Limb (tissue), 2 donors: ENCODE data around the gene SPO11.
A peak's percentile ranks its signal among the peaks of the same experiment; 100 is the strongest.

Experiments used
- DNase-seq, 2 donors: peaks; one replicate each; pipeline ENCODE4 v3.0.0-alpha.2; 2016; ENCODE audit errors: extremely low spot score in 2 of 2

SPO11 gene

DNA sequence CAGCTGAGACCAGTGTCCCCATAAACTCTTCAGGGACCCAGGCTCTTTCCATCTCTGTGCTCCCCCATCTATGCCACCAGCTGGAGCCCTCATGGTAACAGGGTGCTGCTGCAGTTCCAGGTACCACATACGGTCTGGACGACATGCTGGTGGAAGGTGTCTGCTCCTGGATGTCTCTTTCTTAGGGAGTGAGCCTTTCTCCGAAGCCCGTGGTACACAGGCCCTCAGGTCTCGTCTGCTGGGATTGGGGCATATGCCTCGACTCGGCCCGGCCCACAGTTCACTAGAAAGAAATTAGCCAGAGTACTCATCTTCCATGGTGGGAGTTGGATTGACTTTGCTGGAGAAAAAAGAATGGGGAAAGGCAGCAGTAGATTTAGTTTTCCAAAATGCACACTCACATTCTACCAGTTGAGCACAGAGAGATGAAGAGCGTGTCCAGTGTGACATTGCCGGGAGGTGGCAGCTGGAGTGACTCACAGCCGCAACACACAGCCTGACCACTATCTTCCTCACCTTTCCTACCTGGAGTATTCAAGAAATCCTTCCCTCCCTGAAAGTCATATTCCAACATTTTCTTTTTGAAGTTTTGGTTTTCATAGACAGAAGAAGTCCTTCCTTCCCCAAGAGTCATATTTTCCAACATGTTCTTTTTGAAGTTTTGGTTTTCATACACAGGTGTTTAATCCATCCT lies 18.6 kb upstream of the SPO11 start:
- DNase-seq = peak in 1 of 2 donors; percentile 4

- DNase-seq = no peak
Observed at GRCh38 chr20:57312138-57312537, 17.5 kb upstream of the SPO11 start.

- DNase-seq = no peak
Observed at GRCh38 chr20:57313230-57313629, 16.4 kb upstream of the SPO11 start.

DNA sequence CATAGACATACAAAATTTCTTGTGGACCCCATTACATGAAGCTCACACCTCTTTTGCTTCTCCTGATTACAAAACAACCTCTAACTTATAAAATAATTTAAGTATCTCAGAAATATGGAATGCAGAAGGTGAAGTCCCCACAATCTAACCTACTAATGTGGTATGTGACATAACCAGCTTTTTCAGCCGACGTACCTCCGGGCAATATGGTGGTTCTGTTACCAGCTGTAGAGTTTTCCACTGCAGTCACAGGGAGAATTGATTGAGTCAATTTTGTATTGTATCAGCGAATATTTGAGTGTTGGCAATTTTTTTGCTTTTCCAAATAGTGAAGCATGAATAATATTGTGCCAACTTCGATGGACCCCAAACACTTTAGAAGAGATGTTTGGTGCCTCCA lies 15.7 kb upstream of the SPO11 start:
- DNase-seq = no peak

DNA sequence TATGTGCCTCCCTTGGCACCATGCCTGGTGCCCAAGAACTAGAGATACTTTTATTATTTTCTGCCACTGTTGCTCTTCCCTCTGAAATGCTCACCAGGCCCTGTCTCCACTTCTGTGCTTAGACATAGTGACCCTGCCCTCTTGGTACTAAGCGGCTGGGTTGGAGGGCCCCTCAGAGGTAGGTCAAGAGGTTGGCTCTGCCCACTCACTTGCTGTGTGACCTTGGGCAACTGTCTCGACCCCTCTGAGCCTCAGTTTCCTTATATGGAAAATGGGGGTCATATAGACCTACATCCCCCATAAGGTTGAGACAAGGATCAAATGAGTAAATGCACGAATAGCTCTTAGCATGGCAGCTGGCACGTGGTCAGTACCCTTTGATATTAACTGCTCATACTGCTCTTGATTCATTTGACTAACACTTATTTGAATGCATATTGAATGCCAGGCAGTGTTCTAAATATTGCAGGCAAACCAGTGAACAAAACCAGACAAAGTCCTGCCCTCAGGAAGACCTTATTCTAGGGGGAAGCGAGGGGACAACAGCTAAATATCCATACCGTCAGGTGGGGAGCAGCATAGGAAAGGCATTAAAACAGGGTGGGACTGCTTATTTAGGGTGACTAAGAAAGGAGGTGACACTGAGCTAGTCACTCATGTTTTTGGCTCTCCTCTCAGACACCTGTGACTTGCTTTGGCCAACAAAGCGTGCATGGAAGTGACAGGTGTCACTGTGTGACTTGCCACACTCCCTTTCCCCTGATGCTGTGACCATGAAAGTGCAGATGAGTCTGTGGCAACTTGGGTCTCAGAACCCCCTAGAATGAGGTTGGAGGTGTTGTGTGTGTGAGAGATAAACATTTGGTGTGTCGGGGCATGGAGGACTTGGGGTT lies 14.3 kb upstream of the SPO11 start:
- no peak for DNase-seq

- DNase-seq = no peak
Observed at GRCh38 chr20:57315976-57316480, 13.6 kb upstream of the SPO11 start.

DNA sequence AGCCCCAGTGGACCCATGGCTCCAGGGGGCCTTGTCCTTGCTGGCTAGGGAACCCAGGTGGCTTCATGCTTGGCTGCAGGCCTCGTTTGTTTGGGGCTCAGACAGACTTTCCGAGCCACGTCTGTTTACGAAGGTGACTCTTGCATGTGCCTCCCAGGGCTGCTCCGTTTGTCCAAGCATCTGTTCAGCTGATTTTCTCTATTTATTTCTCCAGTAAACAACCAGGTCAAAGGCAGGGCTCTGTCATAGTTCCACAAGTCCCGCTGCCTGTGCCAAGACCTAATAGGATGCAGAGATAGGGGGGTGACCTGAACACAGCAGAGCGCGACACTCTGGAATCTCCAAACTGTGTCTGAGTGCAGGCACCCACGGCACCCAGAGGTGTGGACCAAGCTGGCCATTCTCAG lies 12.8 kb upstream of the SPO11 start:
- no peak for DNase-seq

DNA sequence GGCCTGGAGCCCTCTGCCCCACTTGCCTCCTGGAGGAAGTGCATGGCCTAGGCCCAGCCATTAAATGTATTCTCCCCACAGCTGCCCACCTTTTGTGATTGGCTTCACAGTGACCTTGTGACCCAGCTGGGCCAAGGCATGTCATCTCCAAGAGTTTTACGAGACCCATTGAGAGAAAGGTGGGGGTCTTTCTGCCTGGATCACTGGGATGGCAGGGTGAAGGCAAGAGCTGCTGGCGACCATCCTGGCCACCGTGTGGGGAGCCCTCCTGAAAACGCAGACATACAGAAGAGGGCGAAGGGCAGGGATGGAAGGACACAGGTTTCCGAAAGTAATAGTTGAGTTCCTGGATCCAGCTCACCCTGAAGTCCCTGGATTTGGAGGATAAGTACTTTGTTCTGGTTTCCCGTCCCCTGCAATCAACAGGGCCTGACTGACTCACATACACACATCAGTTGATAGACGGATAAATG lies 12.3 kb upstream of the SPO11 start:
- no peak for DNase-seq

DNA sequence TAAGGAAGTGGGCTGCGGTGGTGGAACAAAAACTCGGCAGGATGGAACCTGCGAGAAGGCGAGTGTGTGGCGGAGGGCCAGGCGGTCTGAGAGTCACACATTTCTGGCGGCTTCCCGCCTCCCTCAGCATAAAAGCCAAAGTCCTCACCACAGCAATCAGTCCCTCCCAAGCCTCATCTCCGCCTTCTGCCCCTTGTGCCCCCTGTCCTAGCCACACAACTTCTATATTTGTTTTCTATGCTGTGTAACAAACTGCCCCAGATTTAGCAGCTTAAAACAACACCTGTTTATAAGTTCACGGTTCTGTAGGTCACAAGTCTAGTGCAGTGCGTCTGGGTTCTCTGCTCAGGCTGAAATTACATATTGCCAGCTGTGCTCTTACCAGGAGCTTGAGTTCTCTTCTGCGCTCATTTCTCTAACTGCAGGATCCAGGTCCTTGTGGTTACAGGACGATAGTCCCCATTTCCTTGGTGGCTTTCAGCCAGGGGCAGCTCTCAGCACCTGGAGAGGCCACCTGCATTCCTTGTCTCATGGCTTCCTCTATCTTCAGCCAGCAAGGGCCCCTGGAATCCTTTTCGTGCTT lies 11.7 kb upstream of the SPO11 start:
- DNase-seq = no peak

DNA sequence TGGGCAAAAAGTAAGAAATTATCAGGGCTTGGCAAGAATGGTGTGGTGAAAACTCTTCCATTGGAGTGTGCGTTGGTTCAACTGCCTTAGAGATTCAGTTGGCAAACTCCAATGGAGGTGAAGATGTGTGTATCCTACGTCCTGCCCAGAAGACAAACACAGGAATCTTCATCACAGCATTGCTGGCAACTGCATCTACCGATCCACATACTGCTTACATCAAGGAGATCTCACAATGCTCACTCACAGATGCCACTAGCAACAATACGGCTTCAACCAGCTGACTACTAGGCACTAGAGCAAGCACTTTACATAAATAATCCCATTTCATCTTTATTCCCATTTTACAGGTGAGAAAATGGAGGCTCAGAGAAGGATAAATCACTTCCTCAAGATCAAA lies 10.0 kb upstream of the SPO11 start:
- DNase-seq = no peak

DNA sequence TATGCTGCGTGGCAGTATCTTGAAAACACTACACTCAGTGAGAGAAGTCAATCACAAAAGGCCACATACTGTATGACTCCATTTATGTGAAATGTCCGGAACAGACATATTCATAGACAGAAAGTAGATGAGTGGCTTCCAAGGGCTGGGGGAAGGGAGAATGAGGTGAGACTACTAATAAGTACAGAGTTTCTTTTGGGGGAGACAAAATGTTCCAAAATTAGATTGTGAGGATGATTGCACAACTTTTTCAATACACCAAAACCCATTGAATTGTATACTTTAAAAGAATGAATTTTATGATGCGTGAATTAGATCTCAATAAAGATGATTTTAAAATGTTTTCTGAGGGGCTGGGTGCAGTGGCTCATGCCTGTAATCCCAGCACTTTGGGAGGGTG lies 9.2 kb upstream of the SPO11 start:
- DNase-seq = no peak

GRCh38 chr20:57321142-57321541 lies 8.5 kb upstream of the SPO11 start:
- DNase-seq = no peak

DNA sequence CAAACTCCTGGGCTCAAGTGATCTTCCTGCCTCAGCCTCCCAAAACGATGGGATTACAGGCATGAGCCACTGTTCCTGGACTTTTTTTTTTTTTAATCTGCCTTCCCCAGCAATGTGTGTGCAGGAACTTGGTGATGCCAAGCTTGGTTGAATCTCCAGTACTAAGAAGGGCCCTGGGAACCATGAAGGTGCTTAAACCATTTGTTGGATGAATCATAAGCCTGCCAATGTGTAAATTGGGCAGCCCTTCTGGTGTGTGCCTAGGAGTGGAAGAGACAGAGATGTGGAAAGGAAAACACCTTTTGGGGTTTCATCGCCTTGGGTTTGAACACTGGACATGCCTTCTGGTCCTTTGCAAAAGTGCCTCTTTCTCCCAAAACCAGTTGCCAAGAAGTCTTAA lies 7.1 kb upstream of the SPO11 start:
- no peak for DNase-seq

- DNase-seq = no peak
Observed at GRCh38 chr20:57323034-57323433, 6.6 kb upstream of the SPO11 start.

DNA sequence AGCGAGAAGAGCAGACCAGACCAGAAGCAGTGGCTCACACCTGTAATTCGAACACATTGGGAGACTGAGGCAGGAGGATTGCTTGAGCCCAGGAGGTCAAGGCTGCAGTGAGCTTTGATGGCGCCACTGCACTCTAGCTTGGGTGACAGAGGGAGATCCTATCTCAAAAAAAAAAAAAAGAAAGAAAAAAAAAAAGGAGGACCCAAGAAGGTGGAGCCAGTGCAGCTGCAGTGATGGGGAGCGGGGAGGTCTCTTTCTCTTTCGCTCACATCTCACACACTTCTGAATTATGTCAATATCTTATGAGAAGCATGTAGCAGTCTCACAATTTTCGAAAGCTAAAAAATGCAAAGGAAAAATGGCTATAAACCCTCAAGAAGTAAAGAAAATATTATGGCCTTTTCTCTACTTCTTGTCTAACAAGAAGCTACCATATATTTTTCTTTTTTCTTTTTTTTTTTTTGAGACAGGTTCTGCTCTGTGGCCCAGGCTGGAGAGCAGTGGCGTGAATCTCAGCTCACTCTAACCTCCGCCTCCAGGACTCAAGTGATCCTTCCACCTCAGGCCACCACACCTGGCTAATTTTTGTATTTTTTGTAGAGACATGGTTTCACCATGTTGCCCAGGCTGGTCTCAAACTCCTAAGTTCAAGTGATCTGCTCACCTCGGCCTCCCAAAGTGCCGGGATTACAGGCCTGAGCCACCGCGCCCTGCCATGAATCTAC lies 3.8 kb upstream of the SPO11 start:
- no peak for DNase-seq

- no peak for DNase-seq
Observed at GRCh38 chr20:57326667-57327455, 2.7 kb upstream of the SPO11 start.

GRCh38 chr20:57327820-57328219 lies 1.8 kb upstream of the SPO11 start:
- no peak for DNase-seq

DNA sequence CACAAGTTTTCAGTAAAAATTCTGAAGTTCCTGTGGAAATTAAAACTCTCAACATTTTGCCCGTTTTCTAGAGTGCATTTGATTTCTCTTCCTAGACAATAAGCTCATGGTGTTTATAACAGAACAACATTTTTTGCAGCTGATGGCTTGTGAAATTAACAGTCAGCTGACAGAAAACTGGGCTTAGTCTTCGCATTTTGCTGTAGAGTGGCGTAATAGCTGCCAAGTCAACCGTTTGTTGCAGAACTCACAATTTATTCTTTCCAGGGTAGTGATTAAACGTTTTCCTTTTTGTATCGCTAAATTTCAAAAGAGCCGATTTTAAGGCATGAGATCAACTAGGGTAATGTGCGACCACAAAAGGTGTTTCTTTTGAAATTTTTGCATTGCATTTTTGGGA lies 1.4 kb downstream of the SPO11 start:
- DNase-seq = no peak

DNA sequence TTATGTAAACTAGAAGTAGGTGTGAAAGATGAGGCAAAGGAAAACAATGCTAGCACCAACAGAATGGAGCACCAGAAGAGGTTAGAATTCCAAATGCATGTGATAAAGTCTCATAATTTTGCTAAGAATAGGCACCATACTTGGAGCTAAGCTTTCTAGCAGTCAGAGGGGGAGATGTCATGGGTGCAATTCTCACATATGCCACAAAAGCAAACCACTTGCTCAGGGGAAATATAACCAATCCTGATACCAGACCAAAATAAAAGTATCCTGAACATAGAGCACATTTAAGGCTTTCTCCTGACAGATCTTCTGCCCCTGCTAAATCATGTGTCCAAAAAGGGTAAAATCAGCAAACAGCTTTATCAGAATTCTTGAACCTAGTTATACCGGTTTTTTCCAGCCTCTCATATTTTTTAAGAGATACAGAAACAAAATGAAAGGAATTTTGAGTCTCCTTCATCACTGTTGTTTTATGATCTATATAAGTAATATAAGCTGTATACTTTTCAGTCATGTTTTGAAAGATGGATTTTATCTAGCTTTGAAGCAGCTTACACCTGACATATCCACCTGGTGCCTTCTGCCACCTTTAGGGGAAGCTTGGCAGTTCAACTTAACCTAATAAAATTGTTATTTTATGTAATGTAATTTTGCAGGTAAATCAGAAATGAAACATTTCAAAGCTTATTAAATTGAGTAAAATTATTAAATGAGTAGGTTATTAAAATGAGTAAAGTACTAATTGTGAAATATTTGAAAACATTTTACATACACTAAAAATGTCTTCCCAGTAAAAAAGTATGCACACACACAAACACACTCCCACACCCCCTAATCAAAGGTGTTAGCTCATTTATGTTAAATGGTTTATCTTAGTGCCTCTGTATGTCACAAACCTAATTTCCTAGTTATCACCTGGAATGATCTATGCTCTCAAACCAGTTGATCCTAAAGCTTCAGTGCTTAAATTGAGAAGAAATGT lies 2.8 kb downstream of the SPO11 start:
- no peak for DNase-seq

DNA sequence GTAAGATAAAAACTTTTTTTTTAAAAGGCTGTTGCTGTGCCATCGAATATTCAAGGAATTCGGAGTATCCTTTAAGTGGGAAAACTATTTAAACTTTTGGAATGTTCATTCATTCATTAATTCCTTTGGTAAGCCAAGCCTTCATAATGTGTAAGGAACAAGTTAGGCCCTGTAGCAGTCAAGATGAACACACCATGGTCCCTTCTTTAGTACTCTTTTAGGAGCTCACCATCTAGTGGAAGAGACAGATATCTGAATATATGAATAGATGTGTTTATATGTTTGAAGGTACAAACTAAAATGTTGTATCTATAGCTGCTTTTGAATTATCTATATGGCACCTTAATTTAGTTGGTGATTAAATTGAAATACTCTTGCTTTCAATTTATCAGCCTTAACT lies 5.8 kb downstream of the SPO11 start:
- DNase-seq = peak in 1 of 2 donors; percentile 62
